NCI-H187 (cell line): Measurements from ENCODE around the gene NTHL1.

ENCODE experiments used
- DNase-seq, 2 experiments: peaks; one replicate each; lab custom pipeline; 2025; lab: John Stamatoyannopoulos, UW

NTHL1 gene

GRCh38 chr16:2063861-2064260 is 16.2 kb upstream of the NTHL1 start:
- no peak for DNase-seq

GRCh38 chr16:2062801-2063200 is 15.2 kb upstream of the NTHL1 start:
- no peak for DNase-seq

- no peak for DNase-seq
Measured at GRCh38 chr16:2061526-2061925, 13.9 kb upstream of the NTHL1 start.

GRCh38 chr16:2061023-2061422 is 13.4 kb upstream of the NTHL1 start:
- DNase-seq: no peak

- no peak for DNase-seq
Measured at GRCh38 chr16:2060346-2060745, 12.7 kb upstream of the NTHL1 start.

GRCh38 chr16:2058872-2059271 is 11.2 kb upstream of the NTHL1 start:
- peak; percentile 56 to 68 for DNase-seq

- no peak for DNase-seq
Measured at GRCh38 chr16:2058420-2058819, 10.8 kb upstream of the NTHL1 start.

GRCh38 chr16:2057438-2057837 is 9.8 kb upstream of the NTHL1 start:
- no peak for DNase-seq

- DNase-seq: no peak
Measured at GRCh38 chr16:2056681-2057407, 9.2 kb upstream of the NTHL1 start.

GRCh38 chr16:2056077-2056476 is 8.4 kb upstream of the NTHL1 start:
- DNase-seq: peak in 1 of 2 experiments; percentile 84

- DNase-seq: peak; percentile 91 to 92
Measured at GRCh38 chr16:2054543-2055245, 7.1 kb upstream of the NTHL1 start.

GRCh38 chr16:2053897-2054296 is 6.3 kb upstream of the NTHL1 start:
- no peak for DNase-seq

- no peak for DNase-seq
Measured at GRCh38 chr16:2053211-2053610, 5.6 kb upstream of the NTHL1 start.

- DNase-seq: no peak
Measured at GRCh38 chr16:2048116-2048543, 496 bp upstream of the NTHL1 start.

GRCh38 chr16:2046893-2047329 is 723 bp downstream of the NTHL1 start:
- DNase-seq: no peak

- no peak for DNase-seq
Measured at GRCh38 chr16:2045965-2046892, 1.4 kb downstream of the NTHL1 start.

- DNase-seq: no peak
Measured at GRCh38 chr16:2044541-2044940, 3.1 kb downstream of the NTHL1 start.

GRCh38 chr16:2043667-2044451 is 3.8 kb downstream of the NTHL1 start:
- DNase-seq: peak; percentile 75 to 89

GRCh38 chr16:2042986-2043666 is 4.5 kb downstream of the NTHL1 start:
- DNase-seq: peak; percentile 48 to 85

GRCh38 chr16:2042171-2042985 is 5.3 kb downstream of the NTHL1 start:
- DNase-seq: peak; percentile 94 to 98
